ENCODE data around the gene PIGS. TPM values are rescaled to one million over a fixed set of nuclear protein-coding genes. Genes with fewer than 3 reads are reported as not detected.

Gene PIGS
- 34.2 and 42.0 TPM in 2 replicates for total RNA-seq

DNA sequence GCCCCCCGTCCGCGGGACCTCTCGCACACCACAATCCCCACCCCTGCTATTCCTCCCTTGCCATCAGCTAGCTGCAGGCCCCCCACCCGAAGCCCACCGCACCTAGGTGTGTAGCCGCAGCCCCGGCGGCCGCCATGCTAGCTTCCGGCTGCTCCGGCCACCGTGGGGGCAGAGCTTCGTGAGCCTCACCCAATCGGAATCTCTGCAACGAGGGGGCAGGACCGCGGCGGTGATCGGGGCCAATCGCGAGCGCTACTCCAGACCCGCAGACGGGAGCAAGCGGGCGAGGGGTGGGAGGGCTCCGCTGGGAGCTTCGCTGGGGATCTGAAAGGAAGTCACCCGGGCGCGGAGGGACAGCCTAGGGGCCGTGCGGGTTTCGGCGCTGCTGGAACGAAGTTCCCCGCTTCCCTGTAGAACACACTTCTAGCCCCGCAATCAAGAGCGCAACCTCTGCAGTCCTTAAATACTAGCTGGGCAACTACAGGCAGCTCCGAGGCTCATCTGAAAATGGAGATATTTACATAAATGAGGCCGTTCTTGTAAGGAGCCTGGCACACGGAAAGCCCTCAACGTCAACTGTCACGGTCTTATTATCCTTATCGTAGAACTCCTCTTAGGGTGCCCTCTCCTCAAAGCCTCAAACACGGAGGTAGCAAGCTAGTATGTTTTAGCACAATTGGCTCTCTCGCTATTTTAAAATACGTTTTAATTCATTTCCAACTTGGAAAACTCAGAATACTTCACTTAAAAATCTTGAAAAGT lies at the start of gene PIGS:
Gene PIGS, minus strand, starts transcription at position 164 of the 762 bp plus-strand sequence. Its CDS starts 28 bp downstream, at position 136.

GRCh38 chr17:28613931-28614381 lies 42.6 kb upstream of the PIGS start, which contains the start of gene RSKR:
RSKR (minus strand) TSS chr17:28614185; CDS start chr17:28614161, 24 bp downstream.

GRCh38 chr17:28598799-28599310 lies 27.5 kb upstream of the PIGS start, which contains the start of gene SPAG5:
SPAG5 (minus strand) TSS chr17:28599025; CDS start chr17:28598946, 79 bp downstream.

GRCh38 chr17:28576758-28577465 lies 5.6 kb upstream of the PIGS start, which contains the start of gene ALDOC:
ALDOC (minus strand) TSS chr17:28576895; CDS start chr17:28575532, 1,363 bp downstream.

DNA sequence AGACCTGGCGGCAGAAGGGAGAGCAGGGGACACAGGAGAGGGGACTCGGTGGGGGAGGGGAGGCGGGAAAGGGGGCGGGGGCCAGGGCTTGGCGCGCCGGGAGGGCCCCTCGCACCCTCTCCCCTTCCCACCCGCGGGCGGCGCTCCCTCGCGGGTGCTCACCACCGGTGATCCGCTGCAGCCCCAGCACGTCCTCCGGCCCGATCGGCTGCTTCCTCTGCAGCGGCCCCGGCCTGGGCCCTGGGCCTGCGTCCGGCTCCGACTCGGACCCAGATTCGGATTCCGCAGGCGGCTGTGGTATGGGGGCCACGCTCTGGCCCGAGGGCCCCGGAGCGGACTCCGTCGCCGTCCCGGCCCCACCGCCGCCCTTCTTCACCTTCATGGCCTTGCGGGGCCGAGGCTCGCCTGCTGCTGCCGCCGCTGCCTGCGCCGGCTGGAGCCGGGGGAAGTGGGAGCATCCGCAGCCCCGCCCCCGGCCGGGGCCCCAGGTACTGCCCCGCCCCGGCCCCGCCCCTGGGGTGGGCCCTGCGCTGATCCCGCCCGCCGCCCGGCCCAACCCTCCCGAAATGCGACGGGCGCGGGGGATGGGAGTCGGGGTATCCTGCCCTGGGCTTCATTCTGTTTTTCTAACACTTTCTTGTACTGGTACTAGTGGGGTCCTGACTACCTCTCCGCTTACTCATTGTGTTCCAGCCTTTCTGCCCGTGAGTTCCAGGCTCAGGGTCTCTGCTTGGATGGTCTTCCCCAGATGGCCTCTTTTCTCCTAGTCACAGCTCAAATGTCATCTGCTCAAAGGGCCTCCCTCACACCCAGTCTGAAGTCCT lies 18.9 kb downstream of the PIGS start, which contains the start of gene UNC119:
Gene UNC119, minus strand, starts transcription at position 449 of the 824 bp plus-strand sequence. Its CDS starts 67 bp downstream, at position 382.

DNA sequence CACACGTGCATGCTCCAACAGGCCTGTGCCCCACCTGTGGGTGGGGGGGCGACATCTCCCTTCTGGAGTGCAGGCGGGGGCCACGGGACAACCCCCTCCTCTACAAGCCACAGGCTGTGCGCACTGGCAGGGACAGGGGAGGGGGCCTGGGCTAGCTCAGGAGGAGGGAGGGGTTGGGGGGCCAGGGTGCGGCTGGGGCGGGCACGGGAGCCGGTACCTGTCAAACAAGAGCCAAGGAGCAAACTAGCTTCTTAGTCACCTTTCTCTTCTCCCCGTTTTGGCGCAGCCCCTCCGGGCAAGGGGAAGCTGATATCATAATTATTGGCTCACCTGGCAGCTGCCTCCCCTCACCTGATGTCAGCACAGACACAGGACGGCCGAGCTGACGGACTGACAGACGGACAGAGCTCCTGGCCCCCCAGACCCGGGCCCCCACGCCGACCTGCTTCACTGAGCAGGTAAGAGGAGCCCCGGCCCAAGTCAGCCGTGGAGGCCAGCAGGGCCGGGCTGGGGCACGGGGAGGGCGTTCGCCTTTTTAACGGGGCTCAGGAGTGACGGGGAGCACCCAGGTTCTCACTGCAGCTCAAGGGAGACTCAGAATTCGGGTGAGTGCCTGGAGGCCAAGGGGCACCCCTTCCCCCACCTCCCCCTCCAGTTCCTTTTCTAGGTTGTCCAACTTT lies 65.2 kb downstream of the PIGS start, which contains the start of gene FOXN1:
Gene FOXN1, plus strand, starts transcription at position 363 of the 680 bp plus-strand sequence. CDS start 17,622 bp downstream, outside the sequence.

Other genes with a start within 250 kb of the PIGS start
- gene IFT20, start 236.1 kb downstream of the PIGS start, total RNA-seq = 29.9 and 36.4 TPM in 2 replicates
- 22.8 and 26.0 TPM in 2 replicates for gene TNFAIP1, start 235.8 kb downstream of the PIGS start, total RNA-seq
- 80.5 and 81.9 TPM in 2 replicates for gene POLDIP2, start 214.0 kb downstream of the PIGS start, total RNA-seq
- gene SEBOX, start 206.3 kb downstream of the PIGS start, total RNA-seq = not detected in 2 replicates
- gene VTN, start 201.2 kb downstream of the PIGS start, total RNA-seq = not detected in 2 replicates
- gene SARM1, start 199.8 kb downstream of the PIGS start, total RNA-seq = 8.0 and 8.5 TPM in 2 replicates
- 4.7 and 4.8 TPM in 2 replicates for gene SLC46A1, start 165.3 kb downstream of the PIGS start, total RNA-seq
- gene SLC13A2, start 97.9 kb downstream of the PIGS start, total RNA-seq = not detected in 2 replicates
- gene FOXN1, start 65.2 kb downstream of the PIGS start, total RNA-seq = not detected in 2 replicates
- 15.4 and 17.8 TPM in 2 replicates for gene UNC119, start 18.9 kb downstream of the PIGS start, total RNA-seq
- gene ALDOC, start 5.4 kb upstream of the PIGS start, total RNA-seq = 26.1 and 27.6 TPM in 2 replicates
- gene SPAG5, start 27.5 kb upstream of the PIGS start, total RNA-seq = 32.3 and 47.3 TPM in 2 replicates
- gene RSKR, start 42.7 kb upstream of the PIGS start, total RNA-seq = 5.1 and 9.6 TPM in 2 replicates
- gene BLTP2, start 73.6 kb upstream of the PIGS start, total RNA-seq = 135 and 175 TPM in 2 replicates
- gene SDF2, start 90.4 kb upstream of the PIGS start, total RNA-seq = 24.2 and 37.1 TPM in 2 replicates
- gene SUPT6H, start 90.7 kb upstream of the PIGS start, total RNA-seq = 43.4 and 44.8 TPM in 2 replicates
- 1.4 and 1.8 TPM in 2 replicates for gene PROCA1, start 140.4 kb upstream of the PIGS start, total RNA-seq
- 142 and 146 TPM in 2 replicates for gene RAB34, start 146.3 kb upstream of the PIGS start, total RNA-seq
- gene RPL23A, start 148.5 kb upstream of the PIGS start, total RNA-seq = 406 and 856 TPM in 2 replicates
- 3.1 and 4.0 TPM in 2 replicates for gene TLCD1, start 154.7 kb upstream of the PIGS start, total RNA-seq
- gene NEK8, start 157.3 kb upstream of the PIGS start, total RNA-seq = 1.8 and 2.9 TPM in 2 replicates
- 19.5 and 27.8 TPM in 2 replicates for gene TRAF4, start 172.5 kb upstream of the PIGS start, total RNA-seq

All from subcutaneous preadipocyte (primary cell).